HCT116 (cell line): Measurements from ENCODE around the gene ATP1A4. TPM values are rescaled to one million over a fixed set of nuclear protein-coding genes. Genes with fewer than 3 reads are reported as not detected.

Source experiments
- ATAC-seq: fragments of 200-7000 bp; cut with Tn5 transposase; 2 replicates; pipeline ENCODE4 v1.9.1; 2020; ENCODE audit warnings: mild to moderate bottlenecking, moderate library complexity
- BruUV-seq: library from RNA; stranded (reverse); fragments of 400-500 nt; replicated peaks from 2 replicates; lab custom pipeline; 2021; lab: Mats Ljungman, UMichigan
- CTCF ChIA-PET: fragments of 300-600 bp; sonication (Branson Sonifier 250); formaldehyde crosslinking; loops from one replicate; lab custom pipeline; 2021; ENCODE audit warnings: antibody characterized with exemption; lab: Charles Lee
- POLR2A ChIA-PET: fragments of 300-600, 350-600 bp; sonication (Branson Sonifier 250); formaldehyde crosslinking; loops from one replicate; lab custom pipeline; 2021; ENCODE audit warnings: antibody characterized with exemption; lab: Charles Lee
- RAD21 ChIA-PET, 2 experiments: fragments of 300-600 bp; sonication (Branson Sonifier 250); formaldehyde crosslinking; loops; one replicate each; lab custom pipeline; 2023; ENCODE audit warnings: low total read pairs in 2 of 2; ENCODE audit not compliant: uncharacterized antibody in 2 of 2, unreplicated experiment in 2 of 2, low non-redundant PET in 1 of 2; lab: Charles Lee
- DNase-seq: peaks from one replicate; pipeline ENCODE4 v3.0.0-alpha.2; 2010; ENCODE audit warnings: low read depth, low spot score
- H2AFZ ChIP-seq: fragments of 200-600 bp; shearing (Covaris generic), sonication (generic); 2 replicates; pipeline ENCODE4 v1.6.1; 2017; ENCODE audit warnings: low read depth, mixed run types, mixed read lengths, antibody characterized with exemption, low read length; ENCODE audit not compliant: poor library complexity, severe bottlenecking
- H3K27ac ChIP-seq: 2 replicates; pipeline ENCODE4 v1.5.1; 2012; ENCODE audit warnings: low read depth, low read length
- H3K27me3 ChIP-seq: fragments of 200-600 bp; sonication (generic); 2 replicates; pipeline ENCODE4 v1.6.1; 2016; ENCODE audit warnings: mixed run types, low read length, mixed read lengths; ENCODE audit not compliant: insufficient read depth
- H3K36me3 ChIP-seq, 2 experiments: fragments of 200-500 bp in 1 of 2; fragments of 200-600 bp in 1 of 2; sonication (Bioruptor generic) in 1 of 2; sonication (generic) in 1 of 2; 2 replicates each; pipeline versions ENCODE4 v1.5.1 to v1.6.1; 2014 to 2016; ENCODE audit warnings: low read length in 2 of 2, inconsistent platforms in 1 of 2, mixed read lengths in 1 of 2, mixed run types in 1 of 2; ENCODE audit not compliant: insufficient read depth in 2 of 2, control insufficient read depth in 1 of 2
- H3K4me1 ChIP-seq, 2 experiments: fragments of 200-600 bp in 1 of 2; sonication (generic) in 1 of 2; 2 replicates each; pipeline versions ENCODE4 v1.5.1 to v1.6.1; 2012 to 2017; ENCODE audit warnings: low read length in 2 of 2, inconsistent platforms in 1 of 2, mild to moderate bottlenecking in 1 of 2, mixed read lengths in 1 of 2, mixed run types in 1 of 2, moderate library complexity in 1 of 2; ENCODE audit not compliant: insufficient read depth in 2 of 2, control insufficient read depth in 1 of 2
- H3K4me2 ChIP-seq: fragments of 200-600 bp; sonication (generic); 2 replicates; pipeline ENCODE4 v1.6.1; 2017; ENCODE audit warnings: mixed run types, low read length, mixed read lengths
- H3K4me3 ChIP-seq, 2 experiments: fragments of 200-600 bp in 1 of 2; sonication (generic) in 1 of 2; replicated peaks in 1 of 2; 2 replicates each; pipeline ENCODE4 v1.5.1; 2011 to 2016; ENCODE audit warnings: low read length in 2 of 2, control low read depth in 1 of 2, low read depth in 1 of 2, mild to moderate bottlenecking in 1 of 2, mixed read lengths in 1 of 2, mixed run types in 1 of 2
- H3K79me2 ChIP-seq: fragments of 200-600 bp; sonication (generic); 2 replicates; pipeline ENCODE4 v1.6.1; 2017; ENCODE audit warnings: mild to moderate bottlenecking, mixed run types, low read length, moderate library complexity, mixed read lengths; ENCODE audit not compliant: insufficient read depth
- H3K9ac ChIP-seq: fragments of 200-600 bp; sonication (generic); 2 replicates; pipeline ENCODE4 v1.6.1; 2016; ENCODE audit warnings: low read length, mixed read lengths
- H3K9me2 ChIP-seq: fragments of 200-600 bp; sonication (generic), shearing (Covaris generic); 2 replicates; pipeline ENCODE4 v1.6.1; 2017; ENCODE audit warnings: mixed run types, mild to moderate bottlenecking, moderate library complexity; ENCODE audit not compliant: insufficient read depth
- H3K9me3 ChIP-seq, 2 experiments: fragments of 200-500 bp in 1 of 2; fragments of 200-600 bp in 1 of 2; sonication (Bioruptor generic) in 1 of 2; sonication (generic) in 1 of 2; 2 replicates each; pipeline ENCODE4 v1.6.1; 2014 to 2017; ENCODE audit warnings: low read length in 2 of 2, mixed read lengths in 2 of 2, inconsistent platforms in 1 of 2, low read depth in 1 of 2, mild to moderate bottlenecking in 1 of 2, mixed run types in 1 of 2, moderate library complexity in 1 of 2; ENCODE audit not compliant: control insufficient read depth in 1 of 2, insufficient read depth in 1 of 2
- H4K20me1 ChIP-seq: fragments of 200-600 bp; sonication (generic), shearing (Covaris generic); 2 replicates; pipeline ENCODE4 v1.6.1; 2017; ENCODE audit warnings: mixed run types, mild to moderate bottlenecking, moderate library complexity; ENCODE audit not compliant: insufficient read depth
- CBX3 ChIP-seq: IDR thresholded peaks from 2 replicates; pipeline ENCODE4 v1.6.1; 2012; ENCODE audit warnings: low read depth
- CEBPB ChIP-seq: IDR thresholded peaks from 2 replicates; pipeline ENCODE4 v1.6.1; 2012; ENCODE audit warnings: low read depth
- EGR1 ChIP-seq: IDR thresholded peaks from 2 replicates; pipeline ENCODE4 v1.6.1; 2012; ENCODE audit warnings: low read depth
- ELF1 ChIP-seq: IDR thresholded peaks from 2 replicates; pipeline ENCODE4 v1.6.1; 2012; ENCODE audit warnings: low read depth, borderline replicate concordance
- RAD21 ChIP-seq: IDR thresholded peaks from 2 replicates; pipeline ENCODE4 v1.6.1; 2012; ENCODE audit warnings: low read depth, mild to moderate bottlenecking
- REST ChIP-seq: IDR thresholded peaks from 2 replicates; pipeline ENCODE4 v1.6.1; 2012; ENCODE audit warnings: low read depth
- SIN3A ChIP-seq: IDR thresholded peaks from 2 replicates; pipeline ENCODE4 v1.6.1; 2012; ENCODE audit warnings: low read depth
- SP1 ChIP-seq: IDR thresholded peaks from 2 replicates; pipeline ENCODE4 v1.6.1; 2012; ENCODE audit warnings: low read depth
- SRF ChIP-seq: IDR thresholded peaks from 2 replicates; pipeline ENCODE4 v1.6.1; 2012; ENCODE audit warnings: low read depth
- YY1 ChIP-seq: IDR thresholded peaks from 2 replicates; pipeline ENCODE4 v1.6.1; 2011; ENCODE audit warnings: low read length, low read depth, moderate library complexity, mild to moderate bottlenecking; ENCODE audit not compliant: insufficient replicate concordance; ENCODE audit errors: extremely low read depth
- ZFX ChIP-seq: fragments of 450-650 bp; IDR thresholded peaks from 2 replicates; pipeline ENCODE4 v1.6.1; 2017
- ZNF274 ChIP-seq: fragments of 200-500 bp; sonication (Bioruptor generic); IDR thresholded peaks from 2 replicates; pipeline ENCODE4 v1.6.1; 2014; ENCODE audit warnings: mild to moderate bottlenecking, low read depth, low read length, inconsistent platforms
- intact Hi-C: fragments of 100-400 bp; cut with micrococcal nuclease; formaldehyde crosslinking; loops from 2 replicates; pipeline ENCODE4 v1.10.0; 2022
- total RNA-seq: library from RNA; stranded (reverse); gene quantifications from one replicate; pipeline ENCODE4 v1.2.1, GENCODE V29; 2021; ENCODE audit not compliant: unreplicated experiment

ATP1A4 gene
- total RNA-seq, 1 experiment from 2014 or later = not detected

- TF ChIP-seq EGR1 (no peak), CEBPB (no peak)
Observed at GRCh38 chr1:160220301-160220700, 68.9 kb downstream of the ATP1A4 start (continued).

GRCh38 chr1:160221089-160221488 lies 69.7 kb downstream of the ATP1A4 start:
- no TSS peak for BruUV-seq
- H3K4me3 ChIP-seq = no peak overlapping the region
- no peak overlapping the region for H3K4me2 ChIP-seq
- H3K27me3 ChIP-seq = no peaks in the 10 kb centered on the region
- ChIA-PET CTCF (interaction anchor here (0.9 to 3.1 kb wide), 2 partner anchors 31 to 120 kb away, joined by 3 to 13 read pairs; no protein-coding TSS in a partner anchor), RAD21 (no interaction called here), POLR2A (no interaction called here)
- H4K20me1 ChIP-seq = no peaks in the 10 kb centered on the region
- ATAC-seq (no peak), DNase-seq (no peak)
- H3K79me2 ChIP-seq = no peaks in the 10 kb centered on the region
- peaks cover 55 to 56% of the 10 kb centered on the region in 2 experiments for H3K36me3 ChIP-seq
- H2AFZ ChIP-seq = no peak overlapping the region
- no peak overlapping the region for H3K27ac ChIP-seq
- intact Hi-C loops = no loop called here
- H3K9me2 ChIP-seq = no peaks in the 10 kb centered on the region
- no peaks in the 10 kb centered on the region for H3K4me1 ChIP-seq
- no peak overlapping the region for H3K9ac ChIP-seq
- no peaks in the 10 kb centered on the region for H3K9me3 ChIP-seq
- no peak for TF ChIP-seq SP1
- TF ChIP-seq RAD21 = no peak
- no peak for TF ChIP-seq ZFX
- TF ChIP-seq REST = no peak
- TF ChIP-seq EGR1 = no peak
- no peak for TF ChIP-seq ELF1
- TF ChIP-seq YY1 = no peak
- TF ChIP-seq SIN3A = no peak
- TF ChIP-seq ZNF274 = no peak
- no peak for TF ChIP-seq SRF
- TF ChIP-seq CBX3 = no peak
